ENCODE results near the gene HIBADH.

- TF ChIP-seq POLR2A (IDR thresholded peaks at IDR 0.05; ENCODE audit: low read depth, low read length) (no peak), POLR2AphosphoS5 (IDR thresholded peaks at IDR 0.05; ENCODE audit: low read depth, low read length) (no peak)
These were observed 20.4 kb downstream of the HIBADH start for GRCh38 chr7:27642271-27642670.

Data from GM12892 (cell line).